Activated CD4-positive, alpha-beta memory T cell treated with anti-CD3 and anti-CD28 coated beads, Interleukin-2, amount 10 ng/mL, durations not matched to agents 7 days and 5 days (primary cell): Measurements from ENCODE around the gene TRAPPC10. TPM values are rescaled to one million over a fixed set of nuclear protein-coding genes. Genes with fewer than 3 reads are reported as not detected.

Source experiments
- CTCF ChIA-PET: fragments of 350-600 bp; sonication (Branson Sonifier 250); formaldehyde crosslinking; loops from one replicate; lab custom pipeline; 2021; ENCODE audit warnings: antibody characterized with exemption, inconsistent platforms; lab: Charles Lee
- POLR2A ChIA-PET: fragments of 350-600 bp; sonication (Branson Sonifier 250); formaldehyde crosslinking; loops from one replicate; lab custom pipeline; 2021; ENCODE audit warnings: antibody characterized with exemption; lab: Charles Lee
- DNase-seq: peaks from one replicate; pipeline ENCODE4 v3.0.0-alpha.2; 2020
- H3K27ac Mint-ChIP-seq: one replicate; pipeline ENCODE4 v1.8.0; 2021; ENCODE audit warnings: mild to moderate bottlenecking, mixed read lengths
- H3K27me3 Mint-ChIP-seq: one replicate; pipeline ENCODE4 v1.8.0; 2021; ENCODE audit warnings: mixed read lengths
- H3K36me3 Mint-ChIP-seq: one replicate; pipeline ENCODE4 v1.8.0; 2021; ENCODE audit warnings: low read depth, mixed read lengths
- H3K4me1 Mint-ChIP-seq: one replicate; pipeline ENCODE4 v1.8.0; 2021; ENCODE audit warnings: mixed read lengths
- H3K4me3 Mint-ChIP-seq: one replicate; pipeline ENCODE4 v1.8.0; 2021; ENCODE audit warnings: mild to moderate bottlenecking, mixed read lengths
- H3K9me3 Mint-ChIP-seq: one replicate; pipeline ENCODE4 v1.8.0; 2021; ENCODE audit warnings: mixed read lengths
- total RNA-seq, 2 experiments: library from RNA; stranded (reverse); gene quantifications; one replicate each; pipeline ENCODE4 v1.2.3, GENCODE V29; 2021

TRAPPC10 gene
- total RNA-seq, 2 experiments from 2014 or later, result 76.0 to 76.5 TPM

GRCh38 chr21:44052071-44052829 is 40.1 kb downstream of the TRAPPC10 start:
- Mint-ChIP-seq H3K36me3 (peaks cover 48% of the 10 kb centered on the region), H3K27ac (peak overlapping the region; percentile 4), H3K4me1 (peaks cover 20% of the 10 kb centered on the region), H3K27me3 (no peaks in the 10 kb centered on the region), H3K9me3 (no peaks in the 10 kb centered on the region), H3K4me3 (no peak overlapping the region)
- DNase-seq, result no peak
- POLR2A ChIA-PET, result interaction anchor here (1.3 to 1.4 kb wide), 2 partner anchors 21 to 39 kb away, joined by 3 to 4 read pairs; no protein-coding TSS in a partner anchor
- CTCF ChIA-PET, result no interaction called here

GRCh38 chr21:44052830-44053226 is 40.7 kb downstream of the TRAPPC10 start:
- H3K4me3 Mint-ChIP-seq, result no peak overlapping the region
- CTCF ChIA-PET, result no interaction called here
- H3K36me3 Mint-ChIP-seq, result peaks cover 44% of the 10 kb centered on the region
- no peak overlapping the region for H3K27ac Mint-ChIP-seq
- DNase-seq, result no peak
- POLR2A ChIA-PET, result interaction anchor here (1.3 kb wide), 1 partner anchor 20 kb away, joined by 3 read pairs; no protein-coding TSS in a partner anchor
- no peaks in the 10 kb centered on the region for H3K27me3 Mint-ChIP-seq
- H3K4me1 Mint-ChIP-seq, result peaks cover 22% of the 10 kb centered on the region
- H3K9me3 Mint-ChIP-seq, result no peaks in the 10 kb centered on the region

GRCh38 chr21:44053567-44053966 is 41.5 kb downstream of the TRAPPC10 start:
- H3K36me3 Mint-ChIP-seq, result peaks cover 47% of the 10 kb centered on the region
- no peaks in the 10 kb centered on the region for H3K9me3 Mint-ChIP-seq
- POLR2A ChIA-PET, result no interaction called here
- no peak overlapping the region for H3K4me3 Mint-ChIP-seq
- DNase-seq, result no peak
- H3K4me1 Mint-ChIP-seq, result peaks cover 29% of the 10 kb centered on the region
- no peaks in the 10 kb centered on the region for H3K27me3 Mint-ChIP-seq
- CTCF ChIA-PET, result no interaction called here
- no peak overlapping the region for H3K27ac Mint-ChIP-seq

GRCh38 chr21:44054710-44055109 is 42.6 kb downstream of the TRAPPC10 start:
- POLR2A ChIA-PET, result interaction anchor here (1.6 to 1.7 kb wide), 2 partner anchors 24 to 28 kb away, joined by 3 to 5 read pairs; no protein-coding TSS in a partner anchor
- no peak overlapping the region for H3K4me3 Mint-ChIP-seq
- H3K4me1 Mint-ChIP-seq, result peaks cover 39% of the 10 kb centered on the region
- DNase-seq, result no peak
- CTCF ChIA-PET, result no interaction called here
- peaks cover 52% of the 10 kb centered on the region for H3K36me3 Mint-ChIP-seq
- H3K27ac Mint-ChIP-seq, result no peak overlapping the region
- H3K9me3 Mint-ChIP-seq, result no peaks in the 10 kb centered on the region
- no peaks in the 10 kb centered on the region for H3K27me3 Mint-ChIP-seq

GRCh38 chr21:44057055-44057454 is 44.9 kb downstream of the TRAPPC10 start:
- no peaks in the 10 kb centered on the region for H3K27me3 Mint-ChIP-seq
- H3K36me3 Mint-ChIP-seq, result peaks cover 55% of the 10 kb centered on the region
- no peak overlapping the region for H3K4me3 Mint-ChIP-seq

GRCh38 chr21:44057960-44058651 is 46.0 kb downstream of the TRAPPC10 start:
- CTCF ChIA-PET, result interaction anchor here (1.1 to 1.2 kb wide), 2 partner anchors 36 to 45 kb away, joined by 3 to 4 read pairs; no protein-coding TSS in a partner anchor

More at GRCh38 chr21:44057055-44057454, 44.9 kb downstream of the TRAPPC10 start:
- POLR2A ChIA-PET, result interaction anchor here (0.9 to 2.9 kb wide), 5 partner anchors 11 to 46 kb away, joined by 3 to 23 read pairs (median 7); partner anchors contain the start of gene TRAPPC10
- DNase-seq, result no peak
- Mint-ChIP-seq H3K9me3 (no peaks in the 10 kb centered on the region), H3K4me1 (peaks cover 42% of the 10 kb centered on the region), H3K27ac (peak overlapping the region; percentile 90)
- CTCF ChIA-PET, result interaction anchor here (0.9 to 1.1 kb wide), 3 partner anchors 9 to 35 kb away, joined by 3 read pairs; no protein-coding TSS in a partner anchor

GRCh38 chr21:44058652-44058964 is 46.5 kb downstream of the TRAPPC10 start:
- no peak for DNase-seq
- ChIA-PET CTCF (interaction anchor here (1.2 kb wide), 1 partner anchor 45 kb away, joined by 4 read pairs; no protein-coding TSS in a partner anchor), POLR2A (interaction anchor here (0.8 to 2.9 kb wide), 8 partner anchors 13 to 47 kb away, joined by 3 to 23 read pairs (median 4); partner anchors contain the start of gene TRAPPC10)
- H3K27ac Mint-ChIP-seq, result peak overlapping the region; percentile 90
- H3K9me3 Mint-ChIP-seq, result no peaks in the 10 kb centered on the region
- peaks cover 61% of the 10 kb centered on the region for H3K36me3 Mint-ChIP-seq
- peak overlapping the region; percentile 77 for H3K4me3 Mint-ChIP-seq
- peaks cover 46% of the 10 kb centered on the region for H3K4me1 Mint-ChIP-seq
- no peaks in the 10 kb centered on the region for H3K27me3 Mint-ChIP-seq

More at GRCh38 chr21:44057960-44058651, 46.0 kb downstream of the TRAPPC10 start:
- peak; percentile 57 for DNase-seq
- Mint-ChIP-seq H3K36me3 (peaks cover 57% of the 10 kb centered on the region), H3K4me3 (peak overlapping the region; percentile 77), H3K9me3 (no peaks in the 10 kb centered on the region), H3K27me3 (no peaks in the 10 kb centered on the region), H3K27ac (peak overlapping the region; percentile 90), H3K4me1 (peaks cover 45% of the 10 kb centered on the region)
- POLR2A ChIA-PET, result interaction anchor here (0.8 to 2.9 kb wide), 9 partner anchors 10 to 47 kb away, joined by 3 to 23 read pairs (median 4); partner anchors contain the start of gene TRAPPC10

- CTCF ChIA-PET, result interaction anchor here (1.2 kb wide), 1 partner anchor 45 kb away, joined by 4 read pairs; no protein-coding TSS in a partner anchor
- POLR2A ChIA-PET, result interaction anchor here (1.2 to 2.9 kb wide), 6 partner anchors 12 to 48 kb away, joined by 3 to 23 read pairs (median 4); partner anchors contain the start of gene TRAPPC10
- no peak overlapping the region for H3K27ac Mint-ChIP-seq
Measured at GRCh38 chr21:44058981-44059380, 46.9 kb downstream of the TRAPPC10 start.

GRCh38 chr21:44059710-44060109 is 47.6 kb downstream of the TRAPPC10 start:
- no peaks in the 10 kb centered on the region for H3K9me3 Mint-ChIP-seq
- H3K27ac Mint-ChIP-seq, result peak overlapping the region; percentile 12
- H3K27me3 Mint-ChIP-seq, result no peaks in the 10 kb centered on the region
- peaks cover 53% of the 10 kb centered on the region for H3K4me1 Mint-ChIP-seq
- peaks cover 64% of the 10 kb centered on the region for H3K36me3 Mint-ChIP-seq
- ChIA-PET POLR2A (interaction anchor here (2.9 kb wide), 1 partner anchor 24 kb away, joined by 23 read pairs; no protein-coding TSS in a partner anchor), CTCF (no interaction called here)
- H3K4me3 Mint-ChIP-seq, result no peak overlapping the region
- no peak for DNase-seq

More at GRCh38 chr21:44058981-44059380, 46.9 kb downstream of the TRAPPC10 start:
- Mint-ChIP-seq H3K4me3 (peak overlapping the region; percentile 77), H3K27me3 (no peaks in the 10 kb centered on the region), H3K4me1 (peaks cover 50% of the 10 kb centered on the region), H3K9me3 (no peaks in the 10 kb centered on the region), H3K36me3 (peaks cover 61% of the 10 kb centered on the region)
- no peak for DNase-seq

- H3K27ac Mint-ChIP-seq, result no peak overlapping the region
- peaks cover 71% of the 10 kb centered on the region for H3K36me3 Mint-ChIP-seq
- no peak overlapping the region for H3K4me3 Mint-ChIP-seq
- no peak for DNase-seq
- H3K4me1 Mint-ChIP-seq, result peaks cover 65% of the 10 kb centered on the region
- no peaks in the 10 kb centered on the region for H3K27me3 Mint-ChIP-seq
- ChIA-PET POLR2A (no interaction called here), CTCF (no interaction called here)
- no peaks in the 10 kb centered on the region for H3K9me3 Mint-ChIP-seq
Measured at GRCh38 chr21:44062380-44062779, 50.3 kb downstream of the TRAPPC10 start.

GRCh38 chr21:44063151-44063912 is 51.2 kb downstream of the TRAPPC10 start:
- peaks cover 57% of the 10 kb centered on the region for H3K4me1 Mint-ChIP-seq
- no peaks in the 10 kb centered on the region for H3K27me3 Mint-ChIP-seq
- ChIA-PET POLR2A (interaction anchor here (0.8 to 5.5 kb wide), 3 partner anchors 12 to 50 kb away, joined by 4 to 53 read pairs (median 5); no protein-coding TSS in a partner anchor), CTCF (no interaction called here)
- H3K27ac Mint-ChIP-seq, result peak overlapping the region; percentile 58
- H3K9me3 Mint-ChIP-seq, result no peaks in the 10 kb centered on the region
- H3K4me3 Mint-ChIP-seq, result no peak overlapping the region
- peaks cover 71% of the 10 kb centered on the region for H3K36me3 Mint-ChIP-seq
- DNase-seq, result no peak
